ENCODE measurements around the gene TPBGL.

TPBGL gene

DNA sequence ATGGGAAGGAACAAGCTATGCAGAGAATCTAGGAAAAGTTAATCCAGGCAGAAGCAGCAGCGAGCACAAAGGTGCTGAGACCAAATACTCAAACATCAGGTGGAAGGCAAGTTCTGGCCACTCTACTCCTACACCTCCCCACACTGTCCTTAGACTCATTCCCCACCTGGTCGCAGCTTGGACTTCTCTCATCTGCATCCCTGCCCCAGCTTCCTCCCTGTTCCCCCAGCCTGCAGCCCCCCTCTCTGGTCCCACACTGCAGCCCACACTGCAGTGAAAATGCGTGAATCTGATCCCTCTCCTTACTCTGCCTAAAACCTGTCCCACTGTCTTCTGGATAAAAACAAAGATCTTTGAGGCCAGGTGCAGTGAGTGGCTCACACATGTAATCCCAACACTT lies 9.1 kb downstream of the TPBGL start:
- DNase-seq (ENCODE audit: insufficient read length, low spot score) (no peak), FAIRE-seq (no peak)
- TF ChIP-seq POLR2A (IDR thresholded peaks at IDR 0.05; ENCODE audit: low read depth, low read length) (no peak), SPI1 (IDR thresholded peaks at IDR 0.05; ENCODE audit: low read depth, low read length) (no peak), POU2F2 (IDR thresholded peaks at IDR 0.05; ENCODE audit: low read depth, low read length) (no peak), TAF1 (IDR thresholded peaks at IDR 0.05; ENCODE audit: low read depth, low read length) (no peak), POLR2AphosphoS5 (IDR thresholded peaks at IDR 0.05; ENCODE audit: low read depth, low read length) (no peak)

DNA sequence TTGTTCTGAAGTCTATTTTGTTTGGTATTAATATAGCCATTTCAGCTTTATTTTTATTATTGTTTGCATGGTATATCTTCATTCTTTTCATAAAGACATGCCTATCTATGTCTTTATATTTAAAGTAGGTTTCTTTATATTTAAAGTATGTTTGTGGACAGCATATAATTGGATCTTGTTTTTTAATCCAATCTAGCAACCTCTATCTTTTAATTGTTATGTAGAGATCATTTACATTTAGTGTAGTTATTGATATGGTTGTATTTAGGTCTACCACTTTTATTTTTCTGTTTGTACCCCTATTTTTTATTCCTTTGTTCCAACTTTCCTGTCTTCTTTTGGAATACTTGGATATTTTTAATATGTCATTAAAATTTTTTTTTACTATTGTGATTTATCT lies 13.8 kb downstream of the TPBGL start:
- TF ChIP-seq PAX5 (IDR thresholded peaks at IDR 0.05; ENCODE audit: insufficient read depth, low read length, severe bottlenecking) (no peak), POU2F2 (IDR thresholded peaks at IDR 0.05; ENCODE audit: low read depth, low read length) (no peak), POLR2A (IDR thresholded peaks at IDR 0.05; ENCODE audit: low read depth, low read length) (no peak), POLR2AphosphoS5 (IDR thresholded peaks at IDR 0.05; ENCODE audit: low read depth, low read length) (no peak), SPI1 (IDR thresholded peaks at IDR 0.05; ENCODE audit: low read depth, low read length) (no peak)
- no peak for FAIRE-seq
- no peak for DNase-seq (ENCODE audit: insufficient read length, low spot score)

- TF ChIP-seq POLR2A (IDR thresholded peaks at IDR 0.05; ENCODE audit: low read depth, low read length) (no peak), SPI1 (IDR thresholded peaks at IDR 0.05; ENCODE audit: low read depth, low read length) (no peak), POU2F2 (IDR thresholded peaks at IDR 0.05; ENCODE audit: low read depth, low read length) (no peak), TAF1 (IDR thresholded peaks at IDR 0.05; ENCODE audit: low read depth, low read length) (no peak), PAX5 (IDR thresholded peaks at IDR 0.05; ENCODE audit: insufficient read depth, low read length, severe bottlenecking) (no peak), POLR2AphosphoS5 (IDR thresholded peaks at IDR 0.05; ENCODE audit: low read depth, low read length) (no peak)
- DNase-seq (ENCODE audit: insufficient read length, low spot score): no peak
- FAIRE-seq: no peak
Measured at GRCh38 chr11:75260396-75261170, 20.0 kb downstream of the TPBGL start.

DNA sequence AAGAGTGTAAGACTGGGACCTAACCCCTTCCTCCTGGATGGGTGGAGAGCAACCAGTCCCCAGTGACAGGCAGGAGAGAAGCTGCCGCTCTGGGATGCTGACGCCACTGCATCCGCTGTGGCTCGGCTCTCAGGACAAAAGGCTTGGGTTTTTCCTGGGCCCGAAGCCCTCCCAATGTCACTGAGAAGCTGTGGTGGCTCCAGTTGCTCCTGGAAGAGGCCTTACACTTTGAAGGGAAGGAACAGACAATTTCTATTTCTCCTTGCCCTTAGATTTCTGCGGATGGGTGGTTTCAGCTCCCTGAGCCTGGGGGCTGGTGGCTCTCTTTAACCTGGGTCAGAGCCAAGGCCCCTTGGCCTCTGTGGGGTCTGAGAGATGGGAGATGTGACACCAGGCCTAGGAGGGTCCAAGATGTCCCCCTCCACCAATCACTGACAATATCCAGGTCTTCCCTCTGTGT lies 21.4 kb downstream of the TPBGL start:
- DNase-seq (ENCODE audit: insufficient read length, low spot score) (no peak), FAIRE-seq (no peak)
- no peak for TF ChIP-seq POLR2A (IDR thresholded peaks at IDR 0.05; ENCODE audit: low read depth, low read length)
- no peak for TF ChIP-seq POLR2AphosphoS5 (IDR thresholded peaks at IDR 0.05; ENCODE audit: low read depth, low read length)

DNA sequence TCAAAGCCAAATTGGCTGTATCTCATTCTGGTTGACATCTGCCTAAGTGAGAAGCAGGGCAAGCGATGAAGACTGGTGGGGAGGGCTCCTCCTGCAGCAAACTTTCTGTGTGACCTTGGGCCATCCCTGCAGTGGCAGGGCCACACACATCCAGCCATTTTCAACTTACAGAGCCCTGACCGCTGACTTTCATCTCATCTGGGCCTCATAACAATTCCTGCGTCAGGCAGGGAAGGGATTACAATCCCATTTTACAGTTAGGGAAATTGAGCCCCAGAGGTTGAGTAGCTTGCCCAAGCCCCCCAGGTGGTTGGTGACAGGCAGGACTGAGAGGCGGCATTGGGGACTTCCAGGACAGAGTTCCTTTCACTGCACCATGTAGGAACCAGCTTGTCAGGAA lies 21.9 kb downstream of the TPBGL start:
- TF ChIP-seq POU2F2 (IDR thresholded peaks at IDR 0.05; ENCODE audit: low read depth, low read length): no peak
- no peak for TF ChIP-seq TAF1 (IDR thresholded peaks at IDR 0.05; ENCODE audit: low read depth, low read length)
- no peak for TF ChIP-seq POLR2AphosphoS5 (IDR thresholded peaks at IDR 0.05; ENCODE audit: low read depth, low read length)
- no peak for TF ChIP-seq PAX5 (IDR thresholded peaks at IDR 0.05; ENCODE audit: insufficient read depth, low read length, severe bottlenecking)
- no peak for TF ChIP-seq POLR2A (IDR thresholded peaks at IDR 0.05; ENCODE audit: low read depth, low read length)
- no peak for TF ChIP-seq SPI1 (IDR thresholded peaks at IDR 0.05; ENCODE audit: low read depth, low read length)
- DNase-seq (ENCODE audit: insufficient read length, low spot score): no peak
- no peak for FAIRE-seq

DNA sequence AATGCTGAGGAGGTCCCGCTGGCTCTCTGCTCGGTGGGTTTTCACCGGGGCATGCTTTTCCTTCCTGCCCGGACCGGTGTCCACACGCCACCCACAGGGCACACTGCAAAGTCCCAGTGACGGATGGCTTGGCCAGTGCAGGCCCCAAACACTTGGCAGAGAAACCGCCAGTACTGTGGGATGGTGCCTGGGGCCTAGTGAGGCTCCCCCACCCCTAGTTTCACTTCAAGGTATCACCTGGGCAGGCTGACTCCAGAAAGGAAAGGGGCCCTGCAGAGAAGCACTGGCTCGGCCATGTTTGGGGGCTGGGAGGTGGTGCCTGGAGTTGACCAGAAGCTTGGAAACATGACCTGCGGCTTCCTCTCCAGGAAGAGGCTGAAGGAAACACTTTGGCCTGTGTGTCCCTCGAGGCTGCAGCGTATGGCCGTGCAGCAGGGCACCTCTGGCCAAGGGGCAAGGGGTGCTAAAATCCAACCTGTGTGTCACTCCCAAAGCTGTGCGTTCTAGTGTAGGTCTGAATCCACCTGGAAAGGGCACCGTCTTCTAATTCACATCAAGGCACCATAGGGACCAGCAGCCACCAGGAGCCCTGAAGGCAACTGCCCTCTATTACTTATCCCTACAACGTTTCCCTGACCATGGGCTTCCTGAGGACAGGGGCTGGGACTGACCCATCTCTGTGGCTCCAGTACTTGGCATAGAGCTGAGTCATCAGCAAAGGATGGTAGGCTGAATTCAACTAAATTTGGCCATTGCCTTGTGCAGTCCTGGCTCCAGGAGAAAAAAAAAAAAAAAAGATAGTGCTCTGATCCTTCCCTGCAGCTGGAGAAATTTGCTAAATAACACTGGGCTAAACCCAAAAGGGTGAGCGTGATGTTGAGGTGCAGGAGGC lies 22.6 kb downstream of the TPBGL start:
- DNase-seq (ENCODE audit: insufficient read length, low spot score): no peak
- TF ChIP-seq SPI1 (IDR thresholded peaks at IDR 0.05; ENCODE audit: low read depth, low read length): no peak
- TF ChIP-seq POLR2AphosphoS5 (IDR thresholded peaks at IDR 0.05; ENCODE audit: low read depth, low read length): no peak
- TF ChIP-seq TAF1 (IDR thresholded peaks at IDR 0.05; ENCODE audit: low read depth, low read length): no peak
- no peak for TF ChIP-seq PAX5 (IDR thresholded peaks at IDR 0.05; ENCODE audit: insufficient read depth, low read length, severe bottlenecking)
- TF ChIP-seq POU2F2 (IDR thresholded peaks at IDR 0.05; ENCODE audit: low read depth, low read length): no peak
- TF ChIP-seq POLR2A (IDR thresholded peaks at IDR 0.05; ENCODE audit: low read depth, low read length): no peak
- FAIRE-seq: no peak

DNA sequence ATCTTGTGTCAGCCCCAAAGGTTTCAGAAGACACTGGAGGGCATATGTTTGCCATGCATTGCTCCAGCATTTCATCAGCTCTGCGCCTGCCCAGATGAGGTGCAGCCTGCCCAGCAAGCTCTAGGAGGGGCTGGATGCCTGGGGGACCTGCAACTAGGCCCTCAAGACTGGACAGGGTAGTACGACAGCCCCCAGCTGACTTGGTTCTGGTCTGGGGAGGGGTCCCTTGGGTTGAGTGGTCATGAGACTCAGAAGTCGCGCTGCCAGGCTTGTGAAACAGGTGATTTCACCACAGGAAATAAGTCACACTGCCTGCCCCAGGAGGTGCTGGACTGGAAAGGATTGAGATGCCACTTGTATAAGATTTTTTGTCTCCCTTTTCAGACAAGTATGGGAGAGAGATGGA lies 23.4 kb downstream of the TPBGL start:
- TF ChIP-seq PAX5 (IDR thresholded peaks at IDR 0.05; ENCODE audit: insufficient read depth, low read length, severe bottlenecking) (no peak), POLR2A (IDR thresholded peaks at IDR 0.05; ENCODE audit: low read depth, low read length) (no peak)
- DNase-seq (ENCODE audit: insufficient read length, low spot score): no peak
- no peak for FAIRE-seq

DNA sequence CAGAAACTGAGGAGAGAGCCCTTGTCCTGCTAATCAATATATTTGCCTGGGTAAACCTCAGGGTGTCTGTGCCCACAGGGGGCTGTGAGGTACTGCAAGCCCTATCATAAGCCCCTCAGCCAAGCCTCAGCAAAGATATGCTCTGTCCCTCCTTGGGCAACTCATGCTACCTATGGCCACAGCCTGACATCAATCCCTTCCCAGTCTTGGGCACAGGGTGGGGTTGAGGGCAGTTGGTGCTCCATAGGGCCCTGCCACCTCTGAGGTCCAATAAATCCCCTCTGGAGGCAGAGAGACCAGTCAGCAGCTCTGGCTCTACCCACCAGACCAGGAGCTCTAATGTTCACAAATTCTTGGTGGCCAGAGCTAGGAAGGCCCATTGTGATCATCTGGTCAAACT lies 23.8 kb downstream of the TPBGL start:
- no peak for DNase-seq (ENCODE audit: insufficient read length, low spot score)
- FAIRE-seq: no peak
- TF ChIP-seq PAX5 (IDR thresholded peaks at IDR 0.05; ENCODE audit: insufficient read depth, low read length, severe bottlenecking) (no peak), POU2F2 (IDR thresholded peaks at IDR 0.05; ENCODE audit: low read depth, low read length) (no peak), POLR2A (IDR thresholded peaks at IDR 0.05; ENCODE audit: low read depth, low read length) (no peak), POLR2AphosphoS5 (IDR thresholded peaks at IDR 0.05; ENCODE audit: low read depth, low read length) (no peak), TAF1 (IDR thresholded peaks at IDR 0.05; ENCODE audit: low read depth, low read length) (no peak), SPI1 (IDR thresholded peaks at IDR 0.05; ENCODE audit: low read depth, low read length) (no peak)

GRCh38 chr11:75264971-75265370 lies 24.4 kb downstream of the TPBGL start:
- no peak for TF ChIP-seq PAX5 (IDR thresholded peaks at IDR 0.05; ENCODE audit: insufficient read depth, low read length, severe bottlenecking)
- TF ChIP-seq POU2F2 (IDR thresholded peaks at IDR 0.05; ENCODE audit: low read depth, low read length): no peak
- FAIRE-seq (no peak), DNase-seq (ENCODE audit: insufficient read length, low spot score) (no peak)
